ENCODE data around the gene VASN.

DNA sequence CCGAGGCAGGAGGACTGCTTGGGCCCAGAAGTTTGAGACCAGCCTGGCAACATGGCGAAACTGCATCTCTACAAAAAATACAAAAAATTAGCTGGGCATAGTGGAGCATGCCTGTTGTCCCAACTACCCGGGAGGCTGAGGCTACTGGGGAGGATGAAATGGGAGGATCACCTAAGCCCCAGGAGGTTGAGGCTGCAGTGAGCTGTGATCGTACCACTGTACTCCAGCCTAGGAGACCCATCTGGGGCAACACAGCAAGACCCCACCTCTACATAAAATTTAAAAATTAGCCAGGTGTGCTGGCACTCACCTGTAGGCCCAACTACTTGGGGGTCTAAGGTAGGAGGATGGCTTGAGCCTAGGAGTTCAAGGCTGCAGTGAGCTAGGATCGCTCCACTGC, 22.3 kb upstream of the VASN start:
- no peak for TF ChIP-seq POLR2A (IDR thresholded peaks at IDR 0.05)
- TF ChIP-seq, protein P1, sequence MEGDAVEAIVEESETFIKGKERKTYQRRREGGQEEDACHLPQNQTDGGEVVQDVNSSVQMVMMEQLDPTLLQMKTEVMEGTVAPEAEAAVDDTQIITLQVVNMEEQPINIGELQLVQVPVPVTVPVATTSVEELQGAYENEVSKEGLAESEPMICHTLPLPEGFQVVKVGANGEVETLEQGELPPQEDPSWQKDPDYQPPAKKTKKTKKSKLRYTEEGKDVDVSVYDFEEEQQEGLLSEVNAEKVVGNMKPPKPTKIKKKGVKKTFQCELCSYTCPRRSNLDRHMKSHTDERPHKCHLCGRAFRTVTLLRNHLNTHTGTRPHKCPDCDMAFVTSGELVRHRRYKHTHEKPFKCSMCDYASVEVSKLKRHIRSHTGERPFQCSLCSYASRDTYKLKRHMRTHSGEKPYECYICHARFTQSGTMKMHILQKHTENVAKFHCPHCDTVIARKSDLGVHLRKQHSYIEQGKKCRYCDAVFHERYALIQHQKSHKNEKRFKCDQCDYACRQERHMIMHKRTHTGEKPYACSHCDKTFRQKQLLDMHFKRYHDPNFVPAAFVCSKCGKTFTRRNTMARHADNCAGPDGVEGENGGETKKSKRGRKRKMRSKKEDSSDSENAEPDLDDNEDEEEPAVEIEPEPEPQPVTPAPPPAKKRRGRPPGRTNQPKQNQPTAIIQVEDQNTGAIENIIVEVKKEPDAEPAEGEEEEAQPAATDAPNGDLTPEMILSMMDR (IDR thresholded peaks at IDR 0.05), result no peak
- no peak for TF ChIP-seq POLR2AphosphoS5 (IDR thresholded peaks at IDR 0.05)

Data from breast epithelium (tissue), 3 donors.